ENCODE data around the gene PIK3R6. TPM values are rescaled to one million over a fixed set of nuclear protein-coding genes. Genes with fewer than 3 reads are reported as not detected.
"Not testable (repeated sequence)": the region's sequence is repeated elsewhere in the genome, so short reads cannot be mapped to it uniquely, and the experiment has no call there.

PIK3R6 gene
- total RNA-seq, 3 donors from 2014 or later (not counting 1 experiment from before 2014, with no cell fraction given): 0.84 to 6.3 (median 1.4) TPM

GRCh38 chr17:8859027-8859803 is 8.3 kb downstream of the PIK3R6 start:
- intact Hi-C loops (cut with micrococcal nuclease): no loop called here
- ATAC-seq (no peak), DNase-seq (no peak)
- Histone ChIP-seq H3K4me1 (ENCODE audit: control insufficient read depth, insufficient read depth, low read length) (peaks cover 47% of the 10 kb centered on the region), H3K27me3 (ENCODE audit: control insufficient read depth, insufficient read depth, low read length) (no peaks in the 10 kb centered on the region), H3K9me3 (ENCODE audit: control insufficient read depth, insufficient read depth, low read length) (no peaks in the 10 kb centered on the region), H3K27ac (ENCODE audit: low read length) (no peak overlapping the region), H3K36me3 (ENCODE audit: control insufficient read depth, insufficient read depth, low read length) (no peaks in the 10 kb centered on the region), H3K4me3 (ENCODE audit: low read length) (no peak overlapping the region)
- Mint-ChIP-seq H3K4me1 (peaks cover 24 to 27% of the 10 kb centered on the region in 2 donors), H3K27me3 (ENCODE audit: low read depth in 2 of 2) (no peaks in the 10 kb centered on the region), H3K9me3 (no peaks in the 10 kb centered on the region), H3K4me3 (no peak overlapping the region), H3K27ac (no peak overlapping the region), H3K36me3 (no peaks in the 10 kb centered on the region)
- 85% methylated on average over 11 of the region's 11 CpGs for WGBS (ENCODE audit: insufficient coverage)
- no peak for TF ChIP-seq CTCF (IDR thresholded peaks at IDR 0.05)

DNA sequence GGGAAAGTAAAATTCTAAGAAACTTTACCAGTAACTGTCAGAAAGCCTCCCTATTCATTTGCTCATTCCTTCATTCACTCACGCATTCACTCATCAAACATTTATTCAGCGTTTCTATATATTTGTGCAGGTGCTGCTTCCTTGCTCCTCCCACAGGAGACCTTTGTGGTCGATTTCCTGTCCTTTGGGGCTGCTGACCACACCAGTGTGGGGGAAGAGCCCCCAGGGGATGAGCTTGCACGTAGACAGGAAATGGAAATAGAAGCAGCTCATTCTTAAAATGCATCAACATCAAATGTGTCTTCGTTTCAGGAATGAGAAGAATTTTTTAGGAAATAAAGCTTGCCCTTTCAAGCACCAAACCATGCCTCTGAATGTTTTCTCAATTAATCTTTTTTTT is 9.6 kb downstream of the PIK3R6 start:
- no peak for TF ChIP-seq CTCF (IDR thresholded peaks at IDR 0.05)
- Mint-ChIP-seq H3K27me3 (ENCODE audit: low read depth in 2 of 2) (no peaks in the 10 kb centered on the region), H3K4me3 (no peak overlapping the region), H3K27ac (peak overlapping the region in 1 of 2 donors; percentile 25), H3K36me3 (no peaks in the 10 kb centered on the region), H3K9me3 (no peaks in the 10 kb centered on the region), H3K4me1 (peaks cover 24 to 27% of the 10 kb centered on the region in 2 donors)
- intact Hi-C loops (cut with micrococcal nuclease): no loop called here
- ATAC-seq (peak in 1 of 3 donors; percentile 22), DNase-seq (peak in 1 of 2 donors; percentile 31)
- H3K27me3 ChIP-seq (ENCODE audit: control insufficient read depth, insufficient read depth, low read length): no peaks in the 10 kb centered on the region
- peaks cover 47% of the 10 kb centered on the region for H3K4me1 ChIP-seq (ENCODE audit: control insufficient read depth, insufficient read depth, low read length)
- H3K4me3 ChIP-seq (ENCODE audit: low read length): no peak overlapping the region
- WGBS (ENCODE audit: insufficient coverage): 0% methylated on average over 4 of the region's 5 CpGs
- H3K9me3 ChIP-seq (ENCODE audit: control insufficient read depth, insufficient read depth, low read length): no peaks in the 10 kb centered on the region
- no peaks in the 10 kb centered on the region for H3K36me3 ChIP-seq (ENCODE audit: control insufficient read depth, insufficient read depth, low read length)
- H3K27ac ChIP-seq (ENCODE audit: low read length): no peak overlapping the region

DNA sequence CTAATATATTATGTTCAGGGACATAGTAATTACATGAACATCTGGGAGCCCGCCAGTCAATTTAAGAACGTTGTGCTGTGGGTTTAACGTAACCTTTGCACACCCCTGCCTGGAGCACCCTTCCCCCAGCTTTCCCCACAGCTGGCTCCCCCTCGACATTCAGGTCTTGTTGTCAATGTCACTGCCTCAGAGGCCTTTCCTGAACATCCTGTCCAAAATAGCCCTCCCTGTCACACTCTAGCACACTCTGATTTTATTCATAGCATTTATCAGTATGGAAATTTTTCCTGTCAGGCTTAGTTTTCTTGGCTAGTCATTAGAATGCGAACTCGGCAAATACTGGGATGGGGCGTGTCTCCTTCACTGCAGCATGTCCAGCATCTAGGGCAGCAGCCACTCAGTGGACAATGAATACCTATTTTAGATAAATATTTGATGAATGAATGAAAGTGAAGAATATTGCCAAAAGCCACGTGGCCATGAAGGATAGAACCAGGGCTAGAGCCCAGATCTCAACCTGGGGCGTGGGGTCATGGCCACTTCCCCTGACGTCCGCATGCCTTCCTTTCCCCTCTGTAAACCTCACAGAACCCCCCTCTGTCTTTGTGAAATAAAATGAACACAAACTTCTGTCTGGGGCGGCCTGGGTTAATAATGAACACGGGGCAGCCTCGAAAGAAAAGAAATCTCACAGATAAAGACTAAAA is 10.5 kb downstream of the PIK3R6 start:
- H3K4me1 ChIP-seq (ENCODE audit: control insufficient read depth, insufficient read depth, low read length): peaks cover 41% of the 10 kb centered on the region
- Mint-ChIP-seq H3K9me3 (no peaks in the 10 kb centered on the region), H3K36me3 (no peaks in the 10 kb centered on the region), H3K27ac (no peak overlapping the region), H3K4me3 (no peak overlapping the region), H3K4me1 (peaks cover 20 to 21% of the 10 kb centered on the region in 2 donors), H3K27me3 (ENCODE audit: low read depth in 2 of 2) (no peaks in the 10 kb centered on the region)
- no peak overlapping the region for H3K27ac ChIP-seq (ENCODE audit: low read length)
- ATAC-seq (no peak), DNase-seq (no peak)
- no peak for TF ChIP-seq CTCF (IDR thresholded peaks at IDR 0.05)
- no peaks in the 10 kb centered on the region for H3K9me3 ChIP-seq (ENCODE audit: control insufficient read depth, insufficient read depth, low read length)
- 69% methylated on average over 14 of the region's 14 CpGs for WGBS (ENCODE audit: insufficient coverage)
- H3K36me3 ChIP-seq (ENCODE audit: control insufficient read depth, insufficient read depth, low read length): no peaks in the 10 kb centered on the region
- intact Hi-C loops (cut with micrococcal nuclease): no loop called here
- H3K4me3 ChIP-seq (ENCODE audit: low read length): no peak overlapping the region
- H3K27me3 ChIP-seq (ENCODE audit: control insufficient read depth, insufficient read depth, low read length): no peaks in the 10 kb centered on the region

GRCh38 chr17:8856205-8856603 is 11.3 kb downstream of the PIK3R6 start:
- H3K9me3 Mint-ChIP-seq; DNase-seq; intact Hi-C loops (cut with micrococcal nuclease); H3K4me3 ChIP-seq (ENCODE audit: low read length); H3K36me3 Mint-ChIP-seq; H3K36me3 ChIP-seq (ENCODE audit: control insufficient read depth, insufficient read depth, low read length); H3K27ac ChIP-seq (ENCODE audit: low read length); H3K4me3 Mint-ChIP-seq; ATAC-seq; H3K9me3 ChIP-seq (ENCODE audit: control insufficient read depth, insufficient read depth, low read length); H3K27me3 ChIP-seq (ENCODE audit: control insufficient read depth, insufficient read depth, low read length); H3K27me3 Mint-ChIP-seq (ENCODE audit: low read depth in 2 of 2); H3K27ac Mint-ChIP-seq: not testable (repeated sequence)
- H3K4me1 ChIP-seq (ENCODE audit: control insufficient read depth, insufficient read depth, low read length): peaks cover 34% of the 10 kb centered on the region
- 86% methylated on average over 6 of the region's 6 CpGs for WGBS (ENCODE audit: insufficient coverage)
- H3K4me1 Mint-ChIP-seq: peaks cover 12 to 13% of the 10 kb centered on the region in 2 donors

All from natural killer cell (primary cell).